HCT116 (cell line): Measurements from ENCODE around the gene TPRX1. TPM values are rescaled to one million over a fixed set of nuclear protein-coding genes. Genes with fewer than 3 reads are reported as not detected.

Experiments used
- ATAC-seq: fragments of 200-7000 bp; cut with Tn5 transposase; 2 replicates; pipeline ENCODE4 v1.9.1; 2020; ENCODE audit warnings: mild to moderate bottlenecking, moderate library complexity
- BruUV-seq: library from RNA; stranded (reverse); fragments of 400-500 nt; replicated peaks from 2 replicates; lab custom pipeline; 2021; lab: Mats Ljungman, UMichigan
- CTCF ChIA-PET: fragments of 300-600 bp; sonication (Branson Sonifier 250); formaldehyde crosslinking; loops from one replicate; lab custom pipeline; 2021; ENCODE audit warnings: antibody characterized with exemption; lab: Charles Lee
- POLR2A ChIA-PET: fragments of 300-600, 350-600 bp; sonication (Branson Sonifier 250); formaldehyde crosslinking; loops from one replicate; lab custom pipeline; 2021; ENCODE audit warnings: antibody characterized with exemption; lab: Charles Lee
- RAD21 ChIA-PET, 2 experiments: fragments of 300-600 bp; sonication (Branson Sonifier 250); formaldehyde crosslinking; loops; one replicate each; lab custom pipeline; 2023; ENCODE audit warnings: low total read pairs in 2 of 2; ENCODE audit not compliant: uncharacterized antibody in 2 of 2, unreplicated experiment in 2 of 2, low non-redundant PET in 1 of 2; lab: Charles Lee
- DNase-seq: peaks from one replicate; pipeline ENCODE4 v3.0.0-alpha.2; 2010; ENCODE audit warnings: low read depth, low spot score
- H2AFZ ChIP-seq: fragments of 200-600 bp; shearing (Covaris generic), sonication (generic); 2 replicates; pipeline ENCODE4 v1.6.1; 2017; ENCODE audit warnings: low read depth, mixed run types, mixed read lengths, antibody characterized with exemption, low read length; ENCODE audit not compliant: poor library complexity, severe bottlenecking
- H3K27ac ChIP-seq: 2 replicates; pipeline ENCODE4 v1.5.1; 2012; ENCODE audit warnings: low read depth, low read length
- H3K27me3 ChIP-seq: fragments of 200-600 bp; sonication (generic); 2 replicates; pipeline ENCODE4 v1.6.1; 2016; ENCODE audit warnings: mixed run types, low read length, mixed read lengths; ENCODE audit not compliant: insufficient read depth
- H3K36me3 ChIP-seq, 2 experiments: fragments of 200-500 bp in 1 of 2; fragments of 200-600 bp in 1 of 2; sonication (Bioruptor generic) in 1 of 2; sonication (generic) in 1 of 2; 2 replicates each; pipeline versions ENCODE4 v1.5.1 to v1.6.1; 2014 to 2016; ENCODE audit warnings: low read length in 2 of 2, inconsistent platforms in 1 of 2, mixed read lengths in 1 of 2, mixed run types in 1 of 2; ENCODE audit not compliant: insufficient read depth in 2 of 2, control insufficient read depth in 1 of 2
- H3K4me1 ChIP-seq, 2 experiments: fragments of 200-600 bp in 1 of 2; sonication (generic) in 1 of 2; 2 replicates each; pipeline versions ENCODE4 v1.5.1 to v1.6.1; 2012 to 2017; ENCODE audit warnings: low read length in 2 of 2, inconsistent platforms in 1 of 2, mild to moderate bottlenecking in 1 of 2, mixed read lengths in 1 of 2, mixed run types in 1 of 2, moderate library complexity in 1 of 2; ENCODE audit not compliant: insufficient read depth in 2 of 2, control insufficient read depth in 1 of 2
- H3K4me2 ChIP-seq: fragments of 200-600 bp; sonication (generic); 2 replicates; pipeline ENCODE4 v1.6.1; 2017; ENCODE audit warnings: mixed run types, low read length, mixed read lengths
- H3K4me3 ChIP-seq, 2 experiments: fragments of 200-600 bp in 1 of 2; sonication (generic) in 1 of 2; replicated peaks in 1 of 2; 2 replicates each; pipeline ENCODE4 v1.5.1; 2011 to 2016; ENCODE audit warnings: low read length in 2 of 2, control low read depth in 1 of 2, low read depth in 1 of 2, mild to moderate bottlenecking in 1 of 2, mixed read lengths in 1 of 2, mixed run types in 1 of 2
- H3K79me2 ChIP-seq: fragments of 200-600 bp; sonication (generic); 2 replicates; pipeline ENCODE4 v1.6.1; 2017; ENCODE audit warnings: mild to moderate bottlenecking, mixed run types, low read length, moderate library complexity, mixed read lengths; ENCODE audit not compliant: insufficient read depth
- H3K9ac ChIP-seq: fragments of 200-600 bp; sonication (generic); 2 replicates; pipeline ENCODE4 v1.6.1; 2016; ENCODE audit warnings: low read length, mixed read lengths
- H3K9me2 ChIP-seq: fragments of 200-600 bp; sonication (generic), shearing (Covaris generic); 2 replicates; pipeline ENCODE4 v1.6.1; 2017; ENCODE audit warnings: mixed run types, mild to moderate bottlenecking, moderate library complexity; ENCODE audit not compliant: insufficient read depth
- H3K9me3 ChIP-seq, 2 experiments: fragments of 200-500 bp in 1 of 2; fragments of 200-600 bp in 1 of 2; sonication (Bioruptor generic) in 1 of 2; sonication (generic) in 1 of 2; 2 replicates each; pipeline ENCODE4 v1.6.1; 2014 to 2017; ENCODE audit warnings: low read length in 2 of 2, mixed read lengths in 2 of 2, inconsistent platforms in 1 of 2, low read depth in 1 of 2, mild to moderate bottlenecking in 1 of 2, mixed run types in 1 of 2, moderate library complexity in 1 of 2; ENCODE audit not compliant: control insufficient read depth in 1 of 2, insufficient read depth in 1 of 2
- H4K20me1 ChIP-seq: fragments of 200-600 bp; sonication (generic), shearing (Covaris generic); 2 replicates; pipeline ENCODE4 v1.6.1; 2017; ENCODE audit warnings: mixed run types, mild to moderate bottlenecking, moderate library complexity; ENCODE audit not compliant: insufficient read depth
- CEBPB ChIP-seq: IDR thresholded peaks from 2 replicates; pipeline ENCODE4 v1.6.1; 2012; ENCODE audit warnings: low read depth
- ELF1 ChIP-seq: IDR thresholded peaks from 2 replicates; pipeline ENCODE4 v1.6.1; 2012; ENCODE audit warnings: low read depth, borderline replicate concordance
- EZH2 ChIP-seq: fragments of 200-600 bp; sonication (generic); IDR thresholded peaks from 2 replicates; pipeline ENCODE4 v1.6.1; 2017; ENCODE audit warnings: antibody characterized with exemption, mixed run types
- EZH2phosphoT487 ChIP-seq: fragments of 200-600 bp; IDR thresholded peaks from 2 replicates; pipeline ENCODE4 v1.6.1; 2018; ENCODE audit warnings: antibody characterized with exemption, borderline replicate concordance
- JUND ChIP-seq: IDR thresholded peaks from 2 replicates; pipeline ENCODE4 v1.6.1; 2012
- POLR2AphosphoS5 ChIP-seq: IDR thresholded peaks from 2 replicates; pipeline ENCODE4 v1.6.1; 2011; ENCODE audit warnings: mild to moderate bottlenecking, low read depth, low read length, moderate library complexity
- SRF ChIP-seq: IDR thresholded peaks from 2 replicates; pipeline ENCODE4 v1.6.1; 2012; ENCODE audit warnings: low read depth
- intact Hi-C: fragments of 100-400 bp; cut with micrococcal nuclease; formaldehyde crosslinking; loops from 2 replicates; pipeline ENCODE4 v1.10.0; 2022
- total RNA-seq: library from RNA; stranded (reverse); gene quantifications from one replicate; pipeline ENCODE4 v1.2.1, GENCODE V29; 2021; ENCODE audit not compliant: unreplicated experiment
- TF ChIP-seq, protein P1 (sequence below): IDR thresholded peaks from 2 replicates; pipeline ENCODE4 v1.6.1; 2011; ENCODE audit warnings: mild to moderate bottlenecking, low read length, moderate library complexity; ENCODE audit not compliant: insufficient replicate concordance; ENCODE audit errors: extremely low read depth
- TF ChIP-seq, protein P2 (sequence below): IDR thresholded peaks from 2 replicates; pipeline ENCODE4 v1.6.1; 2012
- TF ChIP-seq, protein P3 (sequence below), 3 experiments: fragments of 200-600 bp in 1 of 3; sonication (generic) in 1 of 3; IDR thresholded peaks in 2 of 3; conservative IDR thresholded peaks in 1 of 3; 2 replicates each; pipeline ENCODE4 v1.5.1; 2012 to 2017; ENCODE audit warnings: low read depth in 2 of 3, low read length in 2 of 3, antibody characterized with exemption in 1 of 3, borderline replicate concordance in 1 of 3, control low read depth in 1 of 3, mild to moderate bottlenecking in 1 of 3, mixed read lengths in 1 of 3, mixed run types in 1 of 3, moderate library complexity in 1 of 3; ENCODE audit not compliant: insufficient read depth in 1 of 3
- TF ChIP-seq, protein P4 (sequence below): IDR thresholded peaks from 2 replicates; pipeline ENCODE4 v1.6.1; 2012

The TPRX1 gene
- total RNA-seq, 1 experiment from 2014 or later = not detected

DNA sequence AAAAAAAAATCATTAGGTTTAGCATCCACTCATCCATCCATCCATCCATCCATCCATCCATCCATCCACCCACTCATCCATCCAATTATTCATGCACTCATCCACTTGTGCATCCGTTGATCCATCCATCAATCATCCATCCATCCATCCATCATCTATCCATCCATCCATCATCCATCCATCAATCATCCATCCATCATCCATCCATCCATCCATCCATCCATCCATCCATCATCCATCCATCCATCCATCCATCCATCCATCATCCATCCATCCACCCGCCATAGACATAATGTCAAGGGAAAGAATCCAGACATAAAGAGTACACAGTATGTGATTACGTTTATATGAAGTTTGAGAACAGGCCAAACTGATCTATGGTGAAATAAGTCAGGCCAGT, 34.8 kb downstream of the TPRX1 start (continued):
- TF ChIP-seq, protein P1, sequence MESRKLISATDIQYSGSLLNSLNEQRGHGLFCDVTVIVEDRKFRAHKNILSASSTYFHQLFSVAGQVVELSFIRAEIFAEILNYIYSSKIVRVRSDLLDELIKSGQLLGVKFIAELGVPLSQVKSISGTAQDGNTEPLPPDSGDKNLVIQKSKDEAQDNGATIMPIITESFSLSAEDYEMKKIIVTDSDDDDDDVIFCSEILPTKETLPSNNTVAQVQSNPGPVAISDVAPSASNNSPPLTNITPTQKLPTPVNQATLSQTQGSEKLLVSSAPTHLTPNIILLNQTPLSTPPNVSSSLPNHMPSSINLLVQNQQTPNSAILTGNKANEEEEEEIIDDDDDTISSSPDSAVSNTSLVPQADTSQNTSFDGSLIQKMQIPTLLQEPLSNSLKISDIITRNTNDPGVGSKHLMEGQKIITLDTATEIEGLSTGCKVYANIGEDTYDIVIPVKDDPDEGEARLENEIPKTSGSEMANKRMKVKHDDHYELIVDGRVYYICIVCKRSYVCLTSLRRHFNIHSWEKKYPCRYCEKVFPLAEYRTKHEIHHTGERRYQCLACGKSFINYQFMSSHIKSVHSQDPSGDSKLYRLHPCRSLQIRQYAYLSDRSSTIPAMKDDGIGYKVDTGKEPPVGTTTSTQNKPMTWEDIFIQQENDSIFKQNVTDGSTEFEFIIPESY = no peak
- no peak for TF ChIP-seq EZH2
- TF ChIP-seq, all 23 proteins: peak for 0

DNA sequence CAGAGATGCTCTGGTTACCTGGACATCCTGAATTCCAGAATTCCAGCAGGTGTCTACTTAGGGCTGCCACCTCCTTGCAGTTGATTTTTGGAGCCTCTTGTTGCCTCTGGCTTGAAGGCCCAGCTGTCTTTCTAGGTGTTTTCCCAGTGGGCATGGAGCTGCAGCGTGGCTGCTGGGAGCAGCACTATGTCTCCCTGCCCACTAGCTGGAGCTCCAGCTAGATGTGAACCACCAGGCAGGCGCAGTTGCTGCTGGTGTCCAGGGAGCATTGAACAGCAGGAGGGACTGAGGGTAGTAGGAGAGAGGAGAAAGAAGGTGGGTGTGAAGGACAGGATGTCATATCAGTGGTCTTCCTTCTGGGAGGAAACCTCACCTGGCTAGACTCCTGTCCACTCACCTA, 35.7 kb downstream of the TPRX1 start:
- Histone ChIP-seq H3K36me3 (no peaks in the 10 kb centered on the region), H3K4me2 (no peak overlapping the region), H3K79me2 (no peaks in the 10 kb centered on the region), H4K20me1 (no peaks in the 10 kb centered on the region), H3K27me3 (no peaks in the 10 kb centered on the region), H3K9ac (no peak overlapping the region), H3K4me1 (peaks cover 3 to 7% of the 10 kb centered on the region in 2 experiments; a peak in 1 of 4 replicates), H3K9me3 (no peaks in the 10 kb centered on the region), H3K27ac (no peak overlapping the region), H3K9me2 (no peaks in the 10 kb centered on the region), H2AFZ (no peak overlapping the region), H3K4me3 (no peak overlapping the region)
- BruUV-seq = no TSS peak
- ChIA-PET POLR2A (no interaction called here), CTCF (interaction anchor here (1.6 kb wide), 1 partner anchor 21 kb away, joined by 6 read pairs; no protein-coding TSS in a partner anchor), RAD21 (no interaction called here)
- intact Hi-C loops = no loop called here
- no peak for TF ChIP-seq ELF1
- TF ChIP-seq JUND = no peak
- TF ChIP-seq EZH2 = no peak
- TF ChIP-seq, protein P2, sequence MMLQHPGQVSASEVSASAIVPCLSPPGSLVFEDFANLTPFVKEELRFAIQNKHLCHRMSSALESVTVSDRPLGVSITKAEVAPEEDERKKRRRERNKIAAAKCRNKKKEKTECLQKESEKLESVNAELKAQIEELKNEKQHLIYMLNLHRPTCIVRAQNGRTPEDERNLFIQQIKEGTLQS = no peak
- TF ChIP-seq, protein P3, sequence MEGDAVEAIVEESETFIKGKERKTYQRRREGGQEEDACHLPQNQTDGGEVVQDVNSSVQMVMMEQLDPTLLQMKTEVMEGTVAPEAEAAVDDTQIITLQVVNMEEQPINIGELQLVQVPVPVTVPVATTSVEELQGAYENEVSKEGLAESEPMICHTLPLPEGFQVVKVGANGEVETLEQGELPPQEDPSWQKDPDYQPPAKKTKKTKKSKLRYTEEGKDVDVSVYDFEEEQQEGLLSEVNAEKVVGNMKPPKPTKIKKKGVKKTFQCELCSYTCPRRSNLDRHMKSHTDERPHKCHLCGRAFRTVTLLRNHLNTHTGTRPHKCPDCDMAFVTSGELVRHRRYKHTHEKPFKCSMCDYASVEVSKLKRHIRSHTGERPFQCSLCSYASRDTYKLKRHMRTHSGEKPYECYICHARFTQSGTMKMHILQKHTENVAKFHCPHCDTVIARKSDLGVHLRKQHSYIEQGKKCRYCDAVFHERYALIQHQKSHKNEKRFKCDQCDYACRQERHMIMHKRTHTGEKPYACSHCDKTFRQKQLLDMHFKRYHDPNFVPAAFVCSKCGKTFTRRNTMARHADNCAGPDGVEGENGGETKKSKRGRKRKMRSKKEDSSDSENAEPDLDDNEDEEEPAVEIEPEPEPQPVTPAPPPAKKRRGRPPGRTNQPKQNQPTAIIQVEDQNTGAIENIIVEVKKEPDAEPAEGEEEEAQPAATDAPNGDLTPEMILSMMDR (IDR thresholded peaks at IDR 0.05 in 2 of 3, conservative IDR thresholded peaks at IDR 0.05 in 1 of 3; ENCODE audit: borderline replicate concordance in 1 of 3, insufficient read depth in 1 of 3, low read depth in 2 of 3, low read length in 2 of 3) = no peak
- no peak for TF ChIP-seq POLR2AphosphoS5
- no peak for TF ChIP-seq SRF
- TF ChIP-seq, protein P4, sequence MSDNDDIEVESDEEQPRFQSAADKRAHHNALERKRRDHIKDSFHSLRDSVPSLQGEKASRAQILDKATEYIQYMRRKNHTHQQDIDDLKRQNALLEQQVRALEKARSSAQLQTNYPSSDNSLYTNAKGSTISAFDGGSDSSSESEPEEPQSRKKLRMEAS = no peak
- TF ChIP-seq, protein P1 = no peak
- no peak for TF ChIP-seq EZH2phosphoT487
- TF ChIP-seq CEBPB = no peak
- DNase-seq (no peak), ATAC-seq (no peak)
